ENCODE data around the gene CMIP. TPM values are rescaled to one million over a fixed set of nuclear protein-coding genes. Genes with fewer than 3 reads are reported as not detected.

The CMIP gene
- total RNA-seq, 1 experiment from 2014 or later: 53.6 TPM

DNA sequence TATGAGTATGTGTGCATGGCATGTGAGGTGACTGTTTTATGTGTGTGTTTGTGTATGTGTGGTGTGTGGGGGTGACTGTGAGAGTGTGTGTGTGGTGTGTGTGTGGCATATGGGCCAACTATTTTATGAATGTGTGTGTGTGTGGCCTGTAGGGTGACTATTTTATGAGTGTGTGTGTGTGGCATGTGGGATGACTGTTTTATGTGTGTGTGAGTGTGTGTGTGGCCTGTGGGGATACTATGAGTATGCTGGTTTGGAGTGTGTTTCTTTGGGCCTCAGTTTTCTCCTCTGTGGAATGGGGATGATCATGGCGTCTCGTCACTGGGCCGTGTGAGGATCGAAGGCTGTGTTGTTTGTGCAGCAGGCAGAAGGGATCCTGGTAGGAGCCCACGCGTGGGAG, 182.4 kb downstream of the CMIP start:
- TF ChIP-seq, protein P1, sequence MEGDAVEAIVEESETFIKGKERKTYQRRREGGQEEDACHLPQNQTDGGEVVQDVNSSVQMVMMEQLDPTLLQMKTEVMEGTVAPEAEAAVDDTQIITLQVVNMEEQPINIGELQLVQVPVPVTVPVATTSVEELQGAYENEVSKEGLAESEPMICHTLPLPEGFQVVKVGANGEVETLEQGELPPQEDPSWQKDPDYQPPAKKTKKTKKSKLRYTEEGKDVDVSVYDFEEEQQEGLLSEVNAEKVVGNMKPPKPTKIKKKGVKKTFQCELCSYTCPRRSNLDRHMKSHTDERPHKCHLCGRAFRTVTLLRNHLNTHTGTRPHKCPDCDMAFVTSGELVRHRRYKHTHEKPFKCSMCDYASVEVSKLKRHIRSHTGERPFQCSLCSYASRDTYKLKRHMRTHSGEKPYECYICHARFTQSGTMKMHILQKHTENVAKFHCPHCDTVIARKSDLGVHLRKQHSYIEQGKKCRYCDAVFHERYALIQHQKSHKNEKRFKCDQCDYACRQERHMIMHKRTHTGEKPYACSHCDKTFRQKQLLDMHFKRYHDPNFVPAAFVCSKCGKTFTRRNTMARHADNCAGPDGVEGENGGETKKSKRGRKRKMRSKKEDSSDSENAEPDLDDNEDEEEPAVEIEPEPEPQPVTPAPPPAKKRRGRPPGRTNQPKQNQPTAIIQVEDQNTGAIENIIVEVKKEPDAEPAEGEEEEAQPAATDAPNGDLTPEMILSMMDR (IDR thresholded peaks at IDR 0.05; ENCODE audit: unreplicated experiment): no peak
- intact Hi-C loops (cut with micrococcal nuclease): no loop called here
- POLR2A ChIA-PET: no interaction called here
- no peaks in the 10 kb centered on the region for H3K27me3 Mint-ChIP-seq (ENCODE audit: insufficient read depth, unreplicated experiment)
- CTCF ChIA-PET: no interaction called here
- H3K4me1 Mint-ChIP-seq (ENCODE audit: insufficient read depth, unreplicated experiment): no peaks in the 10 kb centered on the region
- H3K9me3 Mint-ChIP-seq (ENCODE audit: unreplicated experiment): no peaks in the 10 kb centered on the region
- DNase-seq (ENCODE audit: unreplicated experiment): no peak
- no TSS peak for BruUV-seq (replicated peaks)
- H3K27ac Mint-ChIP-seq (ENCODE audit: low read depth, unreplicated experiment): no peak overlapping the region
- H3K36me3 Mint-ChIP-seq (ENCODE audit: insufficient read depth, unreplicated experiment): peaks cover 20% of the 10 kb centered on the region
- no peak overlapping the region for H3K4me3 Mint-ChIP-seq (ENCODE audit: unreplicated experiment)

DNA sequence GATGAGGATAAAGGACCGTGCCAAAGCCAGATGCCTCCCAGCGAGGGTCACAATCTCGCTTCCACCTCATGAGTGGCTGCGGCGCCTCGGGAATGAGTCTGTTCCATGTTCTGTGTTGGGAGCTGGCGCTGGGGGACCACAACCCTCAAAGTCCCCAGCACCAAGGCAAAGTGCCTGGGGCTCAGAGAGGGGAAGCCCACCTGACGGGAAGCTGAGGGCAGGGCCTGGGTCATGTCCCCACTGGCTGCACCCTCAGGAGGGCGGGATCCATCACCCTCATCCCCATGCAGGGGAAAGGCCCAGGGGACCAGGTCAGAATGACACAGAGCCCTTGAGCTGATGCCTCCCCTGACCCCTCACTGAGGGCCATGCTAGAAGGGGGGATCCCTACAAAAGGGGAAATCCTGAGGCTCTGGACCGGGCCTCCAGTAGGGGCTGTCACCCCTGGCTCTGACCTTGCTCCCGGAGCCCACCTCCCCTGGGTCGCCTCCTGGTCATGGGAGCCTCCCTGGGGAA, 183.2 kb downstream of the CMIP start:
- ChIA-PET POLR2A (no interaction called here), CTCF (no interaction called here)
- no peaks in the 10 kb centered on the region for H3K27me3 Mint-ChIP-seq (ENCODE audit: insufficient read depth, unreplicated experiment)
- H3K27ac Mint-ChIP-seq (ENCODE audit: low read depth, unreplicated experiment): no peak overlapping the region
- no peak for DNase-seq (ENCODE audit: unreplicated experiment)
- TF ChIP-seq, protein P1 (IDR thresholded peaks at IDR 0.05; ENCODE audit: unreplicated experiment): no peak
- H3K4me1 Mint-ChIP-seq (ENCODE audit: insufficient read depth, unreplicated experiment): peaks cover 7% of the 10 kb centered on the region
- H3K36me3 Mint-ChIP-seq (ENCODE audit: insufficient read depth, unreplicated experiment): peaks cover 16% of the 10 kb centered on the region
- intact Hi-C loops (cut with micrococcal nuclease): no loop called here
- BruUV-seq (replicated peaks): no TSS peak
- H3K9me3 Mint-ChIP-seq (ENCODE audit: unreplicated experiment): no peaks in the 10 kb centered on the region
- no peak overlapping the region for H3K4me3 Mint-ChIP-seq (ENCODE audit: unreplicated experiment)

DNA sequence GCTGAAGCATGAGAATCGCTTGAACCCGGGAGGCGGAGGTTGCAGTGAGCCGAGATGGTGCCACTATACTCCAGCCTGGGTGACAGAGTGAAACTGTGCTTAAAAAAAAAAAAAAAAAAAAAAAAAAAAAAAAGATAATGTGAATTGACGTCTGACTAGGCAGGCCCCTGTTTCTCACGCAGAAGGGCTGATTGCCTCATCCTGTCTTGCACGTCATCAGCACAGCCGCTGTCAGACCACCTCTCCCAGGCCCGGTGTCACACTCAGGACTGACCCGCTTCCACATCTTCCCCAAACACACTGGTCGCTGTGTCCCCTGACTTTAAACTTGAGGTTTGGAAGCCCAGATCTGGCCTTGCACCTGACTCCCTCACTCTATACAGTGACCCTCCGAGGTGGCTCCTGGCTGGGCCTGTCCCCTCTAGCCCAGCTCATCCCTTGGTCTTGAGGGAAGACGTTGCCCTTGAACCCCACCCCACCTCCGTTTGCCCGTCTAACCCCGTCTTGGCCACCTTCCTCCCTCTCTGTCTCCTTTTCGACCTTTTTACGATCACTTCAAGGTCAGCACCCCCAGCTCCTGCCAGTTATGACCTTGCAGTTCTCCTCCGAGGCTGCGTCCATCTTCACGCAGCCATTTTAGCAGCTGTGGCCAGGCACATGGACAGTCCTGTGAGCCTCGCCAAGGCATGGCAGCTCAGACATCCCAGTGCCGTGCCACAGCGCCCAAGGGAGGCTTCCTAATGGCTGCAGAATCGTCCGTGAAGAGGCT, 184.6 kb downstream of the CMIP start:
- no peak for DNase-seq (ENCODE audit: unreplicated experiment)
- Mint-ChIP-seq H3K4me3 (ENCODE audit: unreplicated experiment) (no peak overlapping the region), H3K27me3 (ENCODE audit: insufficient read depth, unreplicated experiment) (no peaks in the 10 kb centered on the region), H3K4me1 (ENCODE audit: insufficient read depth, unreplicated experiment) (peaks cover 7% of the 10 kb centered on the region), H3K36me3 (ENCODE audit: insufficient read depth, unreplicated experiment) (peaks cover 16% of the 10 kb centered on the region), H3K27ac (ENCODE audit: low read depth, unreplicated experiment) (no peak overlapping the region), H3K9me3 (ENCODE audit: unreplicated experiment) (no peaks in the 10 kb centered on the region)
- intact Hi-C loops (cut with micrococcal nuclease): no loop called here
- TF ChIP-seq, protein P1 (IDR thresholded peaks at IDR 0.05; ENCODE audit: unreplicated experiment): no peak
- ChIA-PET POLR2A (interaction anchor here (0.6 kb wide), 1 partner anchor 172 kb away, joined by 3 read pairs; no protein-coding TSS in a partner anchor), CTCF (interaction anchor here (0.6 to 1.0 kb wide), 3 partner anchors 14 to 226 kb away, joined by 3 read pairs; no protein-coding TSS in a partner anchor)
- no TSS peak for BruUV-seq (replicated peaks)

DNA sequence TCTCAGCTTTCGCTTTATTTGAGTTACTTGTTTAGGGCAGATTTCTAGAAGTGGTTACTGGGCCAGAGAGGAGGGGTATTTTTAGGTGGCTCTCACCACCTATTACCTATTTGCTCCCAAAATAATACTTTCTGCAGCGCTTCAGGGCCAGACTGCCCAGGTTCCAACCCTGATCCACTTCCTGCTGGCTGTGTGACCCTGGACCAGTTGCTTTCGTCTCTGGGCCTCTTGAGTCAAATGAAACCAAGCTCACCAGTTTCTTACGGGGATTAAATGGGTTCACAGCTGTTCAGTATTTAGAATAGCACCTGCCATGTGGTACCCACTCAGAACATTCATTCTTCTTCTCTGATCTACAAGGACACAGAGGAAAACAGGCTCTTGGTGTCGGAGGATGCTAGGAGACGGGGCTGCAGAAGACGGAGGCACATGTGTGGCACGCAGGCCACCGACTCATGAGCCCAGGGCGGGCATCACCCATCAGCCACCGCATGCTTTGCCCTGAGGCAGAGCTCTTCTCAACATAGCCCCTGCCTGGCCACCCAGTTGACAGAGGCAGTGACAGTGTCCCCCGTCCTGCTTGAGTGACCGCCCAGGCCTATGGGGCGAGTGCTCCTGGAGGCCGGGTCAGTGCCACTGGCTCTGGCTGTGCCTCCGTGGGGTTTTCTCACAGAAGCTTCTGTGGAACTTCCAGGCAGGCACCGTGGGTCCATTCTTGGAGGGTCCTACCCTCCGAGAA, 185.5 kb downstream of the CMIP start:
- ChIA-PET POLR2A (interaction anchor here (0.7 kb wide), 1 partner anchor 61 kb away, joined by 3 read pairs; no protein-coding TSS in a partner anchor), CTCF (interaction anchor here (0.6 to 1.0 kb wide), 4 partner anchors 11 to 550 kb away, joined by 3 read pairs; no protein-coding TSS in a partner anchor)
- no peaks in the 10 kb centered on the region for H3K9me3 Mint-ChIP-seq (ENCODE audit: unreplicated experiment)
- TF ChIP-seq, protein P1 (IDR thresholded peaks at IDR 0.05; ENCODE audit: unreplicated experiment): no peak
- H3K4me3 Mint-ChIP-seq (ENCODE audit: unreplicated experiment): no peak overlapping the region
- no peak overlapping the region for H3K27ac Mint-ChIP-seq (ENCODE audit: low read depth, unreplicated experiment)
- H3K4me1 Mint-ChIP-seq (ENCODE audit: insufficient read depth, unreplicated experiment): peaks cover 7% of the 10 kb centered on the region
- no peaks in the 10 kb centered on the region for H3K27me3 Mint-ChIP-seq (ENCODE audit: insufficient read depth, unreplicated experiment)
- no TSS peak for BruUV-seq (replicated peaks)
- intact Hi-C loops (cut with micrococcal nuclease): no loop called here
- no peak for DNase-seq (ENCODE audit: unreplicated experiment)
- peaks cover 20% of the 10 kb centered on the region for H3K36me3 Mint-ChIP-seq (ENCODE audit: insufficient read depth, unreplicated experiment)
